PFSK-1 (cell line): ENCODE results near the gene IL25.

ENCODE experiments used
- POLR2AphosphoS5 ChIP-seq: IDR thresholded peaks from 2 replicates; pipeline ENCODE4 v1.6.1; 2012; ENCODE audit warnings: low read depth, mild to moderate bottlenecking, control low read depth, low read length, moderate library complexity
- REST ChIP-seq, 2 experiments: IDR thresholded peaks; 2 replicates each; pipeline versions ENCODE4 v1.6.1 to v1.8.0; 2011 to 2012; ENCODE audit warnings: low read depth in 2 of 2, low read length in 2 of 2, control low read depth in 1 of 2, inconsistent platforms in 1 of 2, mild to moderate bottlenecking in 1 of 2, moderate library complexity in 1 of 2; ENCODE audit not compliant: insufficient read depth in 1 of 2
- SIN3A ChIP-seq: IDR thresholded peaks from 2 replicates; pipeline ENCODE4 v1.6.1; 2012; ENCODE audit warnings: mild to moderate bottlenecking, low read length, moderate library complexity, borderline replicate concordance; ENCODE audit not compliant: insufficient read depth

GRCh38 chr14:23403139-23403438 lies 30.5 kb downstream of the IL25 start:
- TF ChIP-seq POLR2AphosphoS5 (no peak), SIN3A (no peak), REST (IDR thresholded peaks at IDR 0.05; ENCODE audit: insufficient read depth in 1 of 2, low read depth in 2 of 2, low read length in 2 of 2) (no peak)
